Hepatocyte (in vitro differentiated cells): ENCODE data around the gene CAB39. TPM values are rescaled to one million over a fixed set of nuclear protein-coding genes. Genes with fewer than 3 reads are reported as not detected.

Experiments
- DNase-seq: peaks from one replicate; pipeline ENCODE4 v3.0.0-alpha.2; 2016; ENCODE audit warnings: low spot score
- H2AFZ ChIP-seq: fragments of 200-600 bp; sonication (generic); 2 replicates; pipeline ENCODE4 v1.6.0; 2016; ENCODE audit warnings: antibody characterized with exemption, mild to moderate bottlenecking
- H3K27ac ChIP-seq: fragments of 200-600 bp; sonication (generic); 2 replicates; pipeline ENCODE4 v1.5.1; 2016; ENCODE audit warnings: mild to moderate bottlenecking
- H3K27me3 ChIP-seq: fragments of 200-600 bp; sonication (generic); 2 replicates; pipeline ENCODE4 v1.6.1; 2016
- H3K36me3 ChIP-seq: fragments of 200-600 bp; sonication (generic); replicated peaks from 2 replicates; pipeline ENCODE4 v1.5.1; 2016; ENCODE audit warnings: low read depth; ENCODE audit not compliant: insufficient read depth
- H3K4me1 ChIP-seq: fragments of 200-600 bp; sonication (generic); 2 replicates; pipeline ENCODE4 v1.5.1; 2016; ENCODE audit warnings: mild to moderate bottlenecking, moderate library complexity; ENCODE audit not compliant: insufficient read depth
- H3K4me2 ChIP-seq: fragments of 200-600 bp; sonication (generic); 2 replicates; pipeline ENCODE4 v1.6.0; 2016
- H3K4me3 ChIP-seq: fragments of 200-600 bp; sonication (generic); 2 replicates; pipeline ENCODE4 v1.5.1; 2016; ENCODE audit warnings: mild to moderate bottlenecking
- H3K79me2 ChIP-seq: fragments of 200-600 bp; sonication (generic); 2 replicates; pipeline ENCODE4 v1.6.0; 2017; ENCODE audit warnings: mild to moderate bottlenecking
- H3K9me2 ChIP-seq: fragments of 200-600 bp; sonication (generic); replicated peaks from 2 replicates; pipeline ENCODE4 v1.6.0; 2017; ENCODE audit warnings: mild to moderate bottlenecking; ENCODE audit not compliant: insufficient read depth
- H3K9me3 ChIP-seq: fragments of 200-600 bp; sonication (generic); 2 replicates; pipeline ENCODE4 v1.5.1; 2016; ENCODE audit warnings: low read depth, mild to moderate bottlenecking
- H4K20me1 ChIP-seq: fragments of 200-600 bp; sonication (generic); 2 replicates; pipeline ENCODE4 v1.6.0; 2016; ENCODE audit warnings: mild to moderate bottlenecking; ENCODE audit not compliant: insufficient read depth, poor library complexity, severe bottlenecking
- CTCF ChIP-seq: fragments of 200-600 bp; sonication (generic); IDR thresholded peaks from 2 replicates; pipeline ENCODE4 v1.5.1; 2016; ENCODE audit warnings: antibody characterized with exemption, mild to moderate bottlenecking; ENCODE audit not compliant: poor library complexity
- EZH2 ChIP-seq: fragments of 200-600 bp; sonication (generic); IDR thresholded peaks from 2 replicates; pipeline ENCODE4 v1.6.1; 2016; ENCODE audit warnings: antibody characterized with exemption, mild to moderate bottlenecking, borderline replicate concordance
- EZH2phosphoT487 ChIP-seq: fragments of 200-600 bp; sonication (generic); IDR thresholded peaks from one replicate; pipeline ENCODE4 v1.6.1; 2018; ENCODE audit warnings: antibody characterized with exemption, mild to moderate bottlenecking, low read depth, moderate library complexity; ENCODE audit not compliant: unreplicated experiment, severe bottlenecking
- WGBS: methylation state at CpG from one replicate; pipeline ENCODE4 v1.1.6; 2016; ENCODE audit warnings: low lambda C conversion rate; ENCODE audit errors: missing lambda C conversion rate; 5-methylcytosine and 5-hydroxymethylcytosine counted together
- polyA plus RNA-seq: library from polyadenylated mRNA; unstranded; fragments of >200 nt; fragmentation: Nextera tagmentation; extraction: Ambion mirVana; gene quantifications from 2 replicates; pipeline ENCODE4 v1.2.1, GENCODE V29; 2016
- total RNA-seq: library from RNA; depleted of rRNA; stranded (reverse); fragments of >200 nt; gene quantifications from 2 replicates; pipeline ENCODE4 v1.2.3, GENCODE V29; 2014

CAB39 gene
- total and polyA plus RNA-seq, 2 experiments from 2014 or later = 38.5 to 84.4 TPM

- H3K4me1 ChIP-seq = peaks cover 8% of the 10 kb centered on the region
- no peak for DNase-seq
- no peaks in the 10 kb centered on the region for H3K9me2 ChIP-seq
- WGBS = 81% methylated on average over 8 of the region's 8 CpGs
- H3K79me2 ChIP-seq = no peaks in the 10 kb centered on the region
- no peaks in the 10 kb centered on the region for H4K20me1 ChIP-seq
- no peaks in the 10 kb centered on the region for H3K36me3 ChIP-seq
- H3K27ac ChIP-seq = no peak overlapping the region
- H3K4me3 ChIP-seq = no peak overlapping the region
- no peak for TF ChIP-seq CTCF
- TF ChIP-seq EZH2 = no peak
- no peak for TF ChIP-seq EZH2phosphoT487
- no peak overlapping the region for H3K4me2 ChIP-seq
- no peak overlapping the region for H2AFZ ChIP-seq
- H3K9me3 ChIP-seq = no peaks in the 10 kb centered on the region
- H3K27me3 ChIP-seq = no peaks in the 10 kb centered on the region
Observed at GRCh38 chr2:230666446-230666845, 46.2 kb upstream of the CAB39 start.

GRCh38 chr2:230666885-230667712 lies 45.5 kb upstream of the CAB39 start:
- Histone ChIP-seq H3K9me3 (no peaks in the 10 kb centered on the region), H3K27me3 (no peaks in the 10 kb centered on the region), H3K4me2 (no peak overlapping the region), H2AFZ (no peak overlapping the region), H4K20me1 (no peaks in the 10 kb centered on the region), H3K9me2 (no peaks in the 10 kb centered on the region), H3K4me3 (no peak overlapping the region), H3K79me2 (no peaks in the 10 kb centered on the region), H3K36me3 (no peaks in the 10 kb centered on the region), H3K4me1 (peaks cover 9% of the 10 kb centered on the region), H3K27ac (no peak overlapping the region)
- TF ChIP-seq EZH2phosphoT487 (no peak), EZH2 (no peak), CTCF (no peak)
- 59% methylated on average over 9 of the region's 9 CpGs for WGBS
- no peak for DNase-seq

- Histone ChIP-seq H3K4me3 (no peak overlapping the region), H3K4me2 (no peak overlapping the region), H3K79me2 (no peaks in the 10 kb centered on the region), H3K36me3 (no peaks in the 10 kb centered on the region), H3K27me3 (no peaks in the 10 kb centered on the region), H2AFZ (no peak overlapping the region), H3K27ac (no peak overlapping the region), H3K9me2 (no peaks in the 10 kb centered on the region), H3K9me3 (no peaks in the 10 kb centered on the region), H4K20me1 (no peaks in the 10 kb centered on the region), H3K4me1 (peaks cover 9% of the 10 kb centered on the region)
- WGBS = 81% methylated on average over 12 of the region's 12 CpGs
- TF ChIP-seq EZH2phosphoT487 (no peak), EZH2 (no peak), CTCF (no peak)
- no peak for DNase-seq
Observed at GRCh38 chr2:230668184-230668938, 44.3 kb upstream of the CAB39 start.
